Lower leg skin (tissue), 4 donors: ENCODE results near the gene BBS9. TPM values are rescaled to one million over a fixed set of nuclear protein-coding genes. Genes with fewer than 3 reads are reported as not detected.

ENCODE experiments used
- DNase-seq, 2 donors: peaks; one replicate each; pipeline ENCODE4 v3.0.0-alpha.2; 2019; ENCODE audit warnings: low spot score in 2 of 2
- H3K4me3 ChIP-seq: fragments of 200-600 bp; sonication (generic); 2 replicates; pipeline ENCODE4 v1.5.1; 2017; ENCODE audit warnings: mild to moderate bottlenecking, low read depth; ENCODE audit not compliant: poor library complexity, severe bottlenecking
- CTCF ChIP-seq, 3 donors: fragments of 450-650 bp; IDR thresholded peaks; one replicate each; pipeline ENCODE4 v1.5.1; 2016; ENCODE audit warnings: antibody characterized with exemption in 3 of 3, mild to moderate bottlenecking in 3 of 3, moderate library complexity in 2 of 3
- POLR2A ChIP-seq, 2 donors: fragments of 450-650 bp; IDR thresholded peaks; one replicate each; pipeline ENCODE4 v1.6.1; 2016 to 2017; ENCODE audit warnings: antibody characterized with exemption in 2 of 2, mild to moderate bottlenecking in 1 of 2, moderate library complexity in 1 of 2
- WGBS, 2 donors: methylation state at CpG; one replicate each; pipeline ENCODE4 v1.1.5; 2018; 5-methylcytosine and 5-hydroxymethylcytosine counted together
- intact Hi-C: fragments of 100-400 bp; cut with DNase I; formaldehyde crosslinking; loops from one replicate; pipeline ENCODE4 v1.15.0; 2023; ENCODE audit warnings: low total_unique reads
- total RNA-seq, 4 donors: library from RNA; depleted of rRNA; stranded (reverse); fragments of >200 nt; gene quantifications; one replicate each; pipeline ENCODE4 v1.1.0, GENCODE V29; 2016

The BBS9 gene
- total RNA-seq, 4 donors from 2014 or later, result 10.1 to 25.1 (median 11.2) TPM

DNA sequence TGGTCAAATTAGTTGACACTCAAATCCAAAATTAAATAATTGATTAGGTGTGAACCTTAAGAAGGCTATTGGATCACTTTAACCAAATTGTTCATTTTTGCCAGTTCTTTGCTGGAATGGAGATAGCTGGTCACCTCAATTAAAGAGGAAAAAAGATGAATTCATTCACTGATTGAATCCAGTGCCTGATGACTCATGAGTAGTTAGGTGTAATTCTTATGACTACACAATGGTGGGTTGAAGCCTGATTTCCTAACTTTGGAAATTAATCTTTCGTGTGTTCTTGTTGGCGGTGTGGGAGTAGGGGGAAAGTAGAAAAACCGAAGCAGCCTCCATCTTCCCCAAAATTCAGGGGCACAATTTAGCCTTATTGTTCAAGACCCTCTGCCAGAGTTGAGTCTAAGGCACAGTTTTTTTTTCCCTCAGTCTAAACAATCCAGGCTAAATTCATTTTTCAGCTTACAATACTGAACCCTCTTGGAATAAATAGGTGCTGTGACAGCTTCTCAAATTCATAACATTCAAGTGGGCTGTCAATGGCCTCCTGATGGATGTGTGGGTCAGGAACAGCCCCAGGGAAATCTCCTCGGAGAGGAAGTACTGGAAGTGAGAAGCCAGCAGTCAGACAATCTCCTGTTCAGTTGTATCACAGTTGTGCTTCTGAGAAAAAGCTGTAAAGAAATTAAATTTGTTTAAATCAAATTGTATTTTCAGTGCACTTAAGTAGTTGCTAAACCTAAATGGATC is 356.6 kb downstream of the BBS9 start:
- 81 to 87% methylated on average over 4 of the region's 4 CpGs for WGBS, 2 donors
- DNase-seq, result no peak
- no peak overlapping the region for H3K4me3 ChIP-seq
- TF ChIP-seq CTCF (IDR thresholded peaks at IDR 0.05) (no peak), POLR2A (IDR thresholded peaks at IDR 0.05) (no peak)
- intact Hi-C loops, result no loop called here

- TF ChIP-seq POLR2A (IDR thresholded peaks at IDR 0.05), result no peak
- TF ChIP-seq CTCF (IDR thresholded peaks at IDR 0.05), result no peak
- H3K4me3 ChIP-seq, result no peak overlapping the region
- no peak for DNase-seq
- 100% methylated on average over 1 of the region's 1 CpG for WGBS, 2 donors
- intact Hi-C loops, result no loop called here
These were observed 357.3 kb downstream of the BBS9 start for GRCh38 chr7:33486633-33487032.

GRCh38 chr7:33487998-33488682 is 358.8 kb downstream of the BBS9 start:
- no peak overlapping the region for H3K4me3 ChIP-seq
- DNase-seq, result no peak
- intact Hi-C loops, result no loop called here
- TF ChIP-seq POLR2A (IDR thresholded peaks at IDR 0.05) (no peak), CTCF (IDR thresholded peaks at IDR 0.05) (no peak)

- no peak for DNase-seq
- no peak overlapping the region for H3K4me3 ChIP-seq
- TF ChIP-seq POLR2A (IDR thresholded peaks at IDR 0.05) (no peak), CTCF (IDR thresholded peaks at IDR 0.05) (no peak)
- intact Hi-C loops, result no loop called here
These were observed 365.1 kb downstream of the BBS9 start for GRCh38 chr7:33494474-33494873.

- 50 to 55% methylated on average over 5 of the region's 5 CpGs for WGBS, 2 donors
- intact Hi-C loops, result no loop called here
- TF ChIP-seq CTCF (IDR thresholded peaks at IDR 0.05) (no peak), POLR2A (IDR thresholded peaks at IDR 0.05) (no peak)
- no peak overlapping the region for H3K4me3 ChIP-seq
- DNase-seq, result no peak
These were observed 365.8 kb downstream of the BBS9 start for GRCh38 chr7:33495207-33495606.
